MCF 10A (cell line): ENCODE data around the gene LGR4. TPM values are rescaled to one million over a fixed set of nuclear protein-coding genes. Genes with fewer than 3 reads are reported as not detected.
A peak's percentile ranks its signal among the peaks of the same experiment; 100 is the strongest.

Experiments
- BruUV-seq: library from RNA; stranded (reverse); fragments of 400-500 nt; replicated peaks from 2 replicates; lab custom pipeline; 2021; lab: Mats Ljungman, UMichigan
- CTCF ChIA-PET: fragments of 300-600 bp; sonication (Branson Sonifier 250); formaldehyde crosslinking; extraction: SDS; loops from one replicate; lab custom pipeline; 2021; ENCODE audit warnings: antibody characterized with exemption, inconsistent platforms; lab: Yijun Ruan, JAX
- POLR2A ChIA-PET: fragments of 300-600, 350-650 bp; sonication (Branson Sonifier 250); formaldehyde crosslinking; extraction: SDS; loops from one replicate; lab custom pipeline; 2020; ENCODE audit warnings: antibody characterized with exemption, inconsistent platforms; lab: Yijun Ruan, JAX
- DNase-seq: peaks from one replicate; pipeline ENCODE4 v3.0.0-alpha.2; 2018; ENCODE audit not compliant: unreplicated experiment
- H3K27ac Mint-ChIP-seq: one replicate; pipeline ENCODE4 v1.8.0; 2022; ENCODE audit warnings: mild to moderate bottlenecking, low read depth, mixed read lengths; ENCODE audit not compliant: unreplicated experiment
- H3K27me3 Mint-ChIP-seq: one replicate; pipeline ENCODE4 v1.8.0; 2022; ENCODE audit warnings: mixed read lengths; ENCODE audit not compliant: insufficient read depth, unreplicated experiment
- H3K36me3 Mint-ChIP-seq: one replicate; pipeline ENCODE4 v1.8.0; 2022; ENCODE audit warnings: mild to moderate bottlenecking, moderate library complexity, mixed read lengths; ENCODE audit not compliant: insufficient read depth, unreplicated experiment
- H3K4me1 Mint-ChIP-seq: one replicate; pipeline ENCODE4 v1.8.0; 2022; ENCODE audit warnings: mixed read lengths; ENCODE audit not compliant: insufficient read depth, unreplicated experiment
- H3K4me3 Mint-ChIP-seq: one replicate; pipeline ENCODE4 v1.8.0; 2022; ENCODE audit warnings: mild to moderate bottlenecking, moderate library complexity, mixed read lengths; ENCODE audit not compliant: unreplicated experiment
- H3K9me3 Mint-ChIP-seq: one replicate; pipeline ENCODE4 v1.8.0; 2022; ENCODE audit warnings: mixed read lengths; ENCODE audit not compliant: unreplicated experiment
- CTCF ChIP-seq: fragments of 200-600 bp; IDR thresholded peaks from one replicate; pipeline ENCODE4 v1.8.0; 2022; ENCODE audit warnings: antibody characterized with exemption, mild to moderate bottlenecking; ENCODE audit not compliant: unreplicated experiment
- intact Hi-C: fragments of 100-400 bp; cut with micrococcal nuclease; formaldehyde crosslinking; loops from 2 replicates; pipeline ENCODE4 v1.14.1; 2022
- total RNA-seq: library from RNA; stranded (reverse); gene quantifications from 2 replicates; pipeline ENCODE4 v1.2.3, GENCODE V29; 2022

LGR4 gene
- total RNA-seq, 1 experiment from 2014 or later: 14.2 TPM

- peaks cover 29% of the 10 kb centered on the region for H3K4me1 Mint-ChIP-seq
- TF ChIP-seq CTCF: no peak
- H3K9me3 Mint-ChIP-seq: no peaks in the 10 kb centered on the region
- H3K27me3 Mint-ChIP-seq: no peaks in the 10 kb centered on the region
- POLR2A ChIA-PET: interaction anchor here (0.6 to 1.9 kb wide), 10 partner anchors 11 to 101 kb away, joined by 3 to 6 read pairs (median 3); no protein-coding TSS in a partner anchor
- H3K27ac Mint-ChIP-seq: peak overlapping the region; percentile 83
- intact Hi-C loops: loop anchor here (5.0 kb wide), 1 partner anchor 66 kb away; no protein-coding TSS in a partner anchor
- no peaks in the 10 kb centered on the region for H3K36me3 Mint-ChIP-seq
- no TSS peak for BruUV-seq
- no peak overlapping the region for H3K4me3 Mint-ChIP-seq
- CTCF ChIA-PET: interaction anchor here (0.7 to 1.7 kb wide), 3 partner anchors 17 to 218 kb away, joined by 3 to 5 read pairs (median 4); partner anchors contain the start of gene LGR4
- DNase-seq: peak; percentile 28
Measured at GRCh38 chr11:27401280-27401832, 71.2 kb downstream of the LGR4 start.

GRCh38 chr11:27398400-27398770 lies 74.2 kb downstream of the LGR4 start:
- H3K4me3 Mint-ChIP-seq: no peak overlapping the region
- BruUV-seq: no TSS peak
- no peaks in the 10 kb centered on the region for H3K27me3 Mint-ChIP-seq
- ChIA-PET CTCF (interaction anchor here (1.4 kb wide), 1 partner anchor 87 kb away, joined by 5 read pairs; no protein-coding TSS in a partner anchor), POLR2A (interaction anchor here (0.6 kb wide), 1 partner anchor 65 kb away, joined by 3 read pairs; no protein-coding TSS in a partner anchor)
- peaks cover 29% of the 10 kb centered on the region for H3K4me1 Mint-ChIP-seq
- no peak for TF ChIP-seq CTCF
- peaks cover 6% of the 10 kb centered on the region for H3K36me3 Mint-ChIP-seq
- no peak for DNase-seq
- H3K9me3 Mint-ChIP-seq: no peaks in the 10 kb centered on the region
- intact Hi-C loops: no loop called here
- no peak overlapping the region for H3K27ac Mint-ChIP-seq

GRCh38 chr11:27397624-27398399 lies 74.8 kb downstream of the LGR4 start:
- Mint-ChIP-seq H3K4me3 (no peak overlapping the region), H3K27ac (no peak overlapping the region), H3K9me3 (no peaks in the 10 kb centered on the region), H3K36me3 (peaks cover 6% of the 10 kb centered on the region), H3K4me1 (peaks cover 34% of the 10 kb centered on the region), H3K27me3 (no peaks in the 10 kb centered on the region)
- ChIA-PET POLR2A (interaction anchor here (0.6 to 1.4 kb wide), 3 partner anchors 13 to 65 kb away, joined by 3 read pairs; no protein-coding TSS in a partner anchor), CTCF (interaction anchor here (0.7 to 1.4 kb wide), 2 partner anchors 88 to 103 kb away, joined by 3 to 5 read pairs; no protein-coding TSS in a partner anchor)
- BruUV-seq: no TSS peak
- DNase-seq: no peak
- intact Hi-C loops: no loop called here
- no peak for TF ChIP-seq CTCF
